Neural cell (in vitro differentiated cells): ENCODE data around the gene TEF. TPM values are rescaled to one million over a fixed set of nuclear protein-coding genes. Genes with fewer than 3 reads are reported as not detected.

Experiments
- H2AFZ ChIP-seq: fragments of 200-600, 300-800 bp; sonication (generic), shearing (Covaris generic); 2 replicates; pipeline ENCODE4 v1.6.0; 2014; ENCODE audit warnings: low read depth, mild to moderate bottlenecking, antibody characterized with exemption, low read length, moderate library complexity
- H3F3A ChIP-seq: fragments of 200-600 bp; shearing (Covaris generic); 2 replicates; pipeline ENCODE4 v1.6.1; 2016; ENCODE audit warnings: mild to moderate bottlenecking, moderate library complexity, mixed read lengths, antibody characterized with exemption, low read length; ENCODE audit not compliant: insufficient read depth, poor library complexity, severe bottlenecking
- H3K27ac ChIP-seq: fragments of 200-600, 300-800 bp; sonication (generic), shearing (Covaris generic); 2 replicates; pipeline ENCODE4 v1.5.1; 2014; ENCODE audit warnings: mild to moderate bottlenecking, low read length, moderate library complexity
- H3K27me3 ChIP-seq: fragments of 300-800, 200-600 bp; sonication (generic), shearing (Covaris generic); 2 replicates; pipeline ENCODE4 v1.6.0; 2014; ENCODE audit warnings: mild to moderate bottlenecking, low read depth, low read length, moderate library complexity; ENCODE audit not compliant: insufficient read depth
- H3K36me3 ChIP-seq: fragments of 300-800, 200-600 bp; sonication (generic), shearing (Covaris generic); 2 replicates; pipeline ENCODE4 v1.5.1; 2014; ENCODE audit warnings: mild to moderate bottlenecking, antibody characterized with exemption, low read length, moderate library complexity; ENCODE audit not compliant: insufficient read depth
- H3K4me2 ChIP-seq: fragments of 300-800, 200-600 bp; sonication (generic), shearing (Covaris generic); 2 replicates; pipeline ENCODE4 v1.6.0; 2014; ENCODE audit warnings: mild to moderate bottlenecking, low read length
- H3K4me3 ChIP-seq: fragments of 300-800, 200-600 bp; sonication (generic), shearing (Covaris generic); 2 replicates; pipeline ENCODE4 v1.5.1; 2014; ENCODE audit warnings: mild to moderate bottlenecking, low read length, moderate library complexity
- H3K79me2 ChIP-seq: fragments of 200-600 bp; shearing (Covaris generic); replicated peaks from 2 replicates; pipeline ENCODE4 v1.6.0; 2014; ENCODE audit warnings: mild to moderate bottlenecking, low read length, moderate library complexity; ENCODE audit not compliant: insufficient read depth
- H3K9ac ChIP-seq: fragments of 300-800, 200-600 bp; sonication (generic), shearing (Covaris generic); 2 replicates; pipeline ENCODE4 v1.6.1; 2016; ENCODE audit warnings: mild to moderate bottlenecking, low read length, mixed read lengths
- H3K9me2 ChIP-seq: fragments of 200-600 bp; shearing (Covaris generic); 2 replicates; pipeline ENCODE4 v1.6.1; 2016; ENCODE audit warnings: mild to moderate bottlenecking, low read length, mixed read lengths; ENCODE audit not compliant: insufficient read depth
- H3K9me3 ChIP-seq: fragments of 200-600, 300-800 bp; sonication (generic), shearing (Covaris generic); 2 replicates; pipeline ENCODE4 v1.6.1; 2016; ENCODE audit warnings: mild to moderate bottlenecking, mixed run types, low read length, moderate library complexity, mixed read lengths
- H4K20me1 ChIP-seq: fragments of 200-600 bp; shearing (Covaris generic); 2 replicates; pipeline ENCODE4 v1.6.1; 2016; ENCODE audit warnings: mild to moderate bottlenecking, mixed run types; ENCODE audit not compliant: insufficient read depth
- CTCF ChIP-seq: fragments of 450-650 bp; IDR thresholded peaks from 2 replicates; pipeline ENCODE4 v1.5.1; 2014; ENCODE audit warnings: antibody characterized with exemption, mild to moderate bottlenecking, moderate library complexity; ENCODE audit not compliant: poor library complexity, severe bottlenecking
- EP300 ChIP-seq: fragments of 450-650 bp; conservative IDR thresholded peaks from 2 replicates; pipeline ENCODE4 v1.6.1; 2014; ENCODE audit warnings: antibody characterized with exemption, mild to moderate bottlenecking, moderate library complexity; ENCODE audit not compliant: poor library complexity, severe bottlenecking
- EZH2 ChIP-seq: fragments of 200-600, 300-800 bp; shearing (Covaris generic), sonication (generic); IDR thresholded peaks from 2 replicates; pipeline ENCODE4 v1.6.1; 2014; ENCODE audit warnings: antibody characterized with exemption, low read length, borderline replicate concordance, mild to moderate bottlenecking; ENCODE audit not compliant: insufficient read depth, poor library complexity, severe bottlenecking
- MXI1 ChIP-seq: fragments of 450-650 bp; conservative IDR thresholded peaks from 2 replicates; pipeline ENCODE4 v1.6.1; 2014; ENCODE audit warnings: antibody characterized with exemption, mild to moderate bottlenecking; ENCODE audit not compliant: poor library complexity, severe bottlenecking
- POLR2AphosphoS5 ChIP-seq: IDR thresholded peaks from 2 replicates; pipeline ENCODE4 v1.6.1; 2012
- RAD21 ChIP-seq: fragments of 450-650 bp; conservative IDR thresholded peaks from 2 replicates; pipeline ENCODE4 v1.6.1; 2014; ENCODE audit warnings: antibody characterized with exemption, mild to moderate bottlenecking, moderate library complexity
- REST ChIP-seq: IDR thresholded peaks from 2 replicates; pipeline ENCODE4 v1.6.1; 2012; ENCODE audit warnings: borderline replicate concordance
- SMC3 ChIP-seq: fragments of 450-650 bp; conservative IDR thresholded peaks from 2 replicates; pipeline ENCODE4 v1.6.1; 2014; ENCODE audit warnings: antibody characterized with exemption, mild to moderate bottlenecking, moderate library complexity; ENCODE audit not compliant: poor library complexity
- TAF1 ChIP-seq: IDR thresholded peaks from 2 replicates; pipeline ENCODE4 v1.6.1; 2012; ENCODE audit warnings: low read depth
- polyA plus RNA-seq: library from polyadenylated mRNA; depleted of rRNA; stranded (reverse); fragments of >200 nt; gene quantifications from 2 replicates; pipeline ENCODE4 v1.2.3, GENCODE V29; 2014

Gene TEF
- polyA plus RNA-seq, 1 donor from 2014 or later: 4.9 TPM

DNA sequence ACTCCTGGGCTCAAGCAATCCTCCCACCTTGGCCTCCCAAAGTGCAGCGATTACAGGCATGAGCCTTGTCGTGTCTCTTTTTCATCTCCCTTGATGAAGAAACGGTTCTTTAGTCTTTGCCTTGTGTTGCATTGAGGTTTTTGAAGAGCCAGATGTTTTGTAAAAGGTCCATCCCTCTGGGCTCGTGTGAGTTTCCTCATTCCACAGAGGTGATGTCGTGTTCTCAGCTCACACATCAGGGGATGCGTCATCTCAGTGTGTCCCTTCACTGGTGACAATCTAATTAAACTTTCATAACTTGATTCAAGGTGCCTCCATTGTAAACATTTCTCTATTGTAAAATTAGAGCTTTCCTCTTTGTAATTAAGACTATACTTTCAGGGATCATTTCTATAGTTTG lies 29.7 kb upstream of the TEF start:
- Histone ChIP-seq H2AFZ (no peak overlapping the region), H3K27ac (no peak overlapping the region), H3K9ac (no peak overlapping the region), H3K9me3 (no peaks in the 10 kb centered on the region), H3K4me2 (no peak overlapping the region), H3K9me2 (no peaks in the 10 kb centered on the region), H3K36me3 (no peaks in the 10 kb centered on the region), H3K4me3 (no peak overlapping the region), H3F3A (no peaks in the 10 kb centered on the region), H4K20me1 (no peaks in the 10 kb centered on the region), H3K27me3 (no peaks in the 10 kb centered on the region), H3K79me2 (no peaks in the 10 kb centered on the region)
- TF ChIP-seq EZH2: no peak
- no peak for TF ChIP-seq CTCF
- no peak for TF ChIP-seq REST
- no peak for TF ChIP-seq TAF1

GRCh38 chr22:41353862-41354575 lies 27.7 kb upstream of the TEF start:
- TF ChIP-seq EZH2: no peak
- no peak for TF ChIP-seq RAD21
- no peak for TF ChIP-seq MXI1
- TF ChIP-seq SMC3: no peak
- TF ChIP-seq POLR2AphosphoS5: no peak
- no peak for TF ChIP-seq TAF1
- no peak for TF ChIP-seq CTCF
- TF ChIP-seq EP300: no peak
- TF ChIP-seq REST: no peak
- Histone ChIP-seq H4K20me1 (no peaks in the 10 kb centered on the region), H3K36me3 (no peaks in the 10 kb centered on the region), H3F3A (no peaks in the 10 kb centered on the region), H3K9me3 (no peaks in the 10 kb centered on the region), H3K9me2 (no peaks in the 10 kb centered on the region), H3K27ac (no peak overlapping the region), H3K27me3 (no peaks in the 10 kb centered on the region), H3K4me3 (no peak overlapping the region), H3K79me2 (no peaks in the 10 kb centered on the region), H3K9ac (no peak overlapping the region), H2AFZ (no peak overlapping the region), H3K4me2 (no peak overlapping the region)
